Vagina (tissue), 2 donors: ENCODE measurements around the gene ARCN1.

Experiments used
- POLR2A ChIP-seq, 2 donors: fragments of 450-650 bp; IDR thresholded peaks; one replicate each; pipeline ENCODE4 v1.6.1; 2017; ENCODE audit warnings: antibody characterized with exemption in 2 of 2, mild to moderate bottlenecking in 2 of 2, moderate library complexity in 2 of 2
- POLR2AphosphoS5 ChIP-seq, 2 donors: sonication (generic); formaldehyde crosslinking; IDR thresholded peaks; one replicate each; pipeline ENCODE4 v1.9.0; 2017; ENCODE audit warnings: antibody characterized with exemption in 2 of 2, mild to moderate bottlenecking in 2 of 2, low read depth in 1 of 2; ENCODE audit not compliant: insufficient read depth in 1 of 2
- TF ChIP-seq, protein P1 (sequence below), 3 experiments: fragments of 450-650 bp in 2 of 3; fragments of 200-600 bp in 1 of 3; sonication (generic) in 1 of 3; IDR thresholded peaks; one replicate each; pipeline ENCODE4 v1.5.1; 2017 to 2019; ENCODE audit warnings: antibody characterized with exemption in 3 of 3, mild to moderate bottlenecking in 2 of 3, moderate library complexity in 2 of 3

DNA sequence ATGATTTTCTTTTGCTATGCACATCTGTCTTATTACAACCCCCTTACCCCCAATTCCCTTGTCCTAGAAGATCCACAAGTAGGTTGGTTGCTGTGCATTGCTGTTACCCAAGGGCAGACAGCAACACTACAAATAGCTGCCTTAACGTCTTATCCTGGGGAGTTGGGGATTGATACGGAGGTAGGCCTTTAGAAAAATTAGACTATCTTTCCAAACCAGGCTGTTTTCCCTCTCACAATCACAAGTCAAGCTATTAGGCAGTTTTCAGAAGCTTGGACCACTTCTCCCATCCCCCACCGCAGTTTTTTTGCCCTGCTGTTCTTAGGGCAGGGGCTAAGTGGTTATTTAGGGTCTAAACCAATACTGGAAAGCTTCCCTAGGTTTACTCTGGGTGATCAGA is 32.4 kb downstream of the ARCN1 start:
- TF ChIP-seq, protein P1, sequence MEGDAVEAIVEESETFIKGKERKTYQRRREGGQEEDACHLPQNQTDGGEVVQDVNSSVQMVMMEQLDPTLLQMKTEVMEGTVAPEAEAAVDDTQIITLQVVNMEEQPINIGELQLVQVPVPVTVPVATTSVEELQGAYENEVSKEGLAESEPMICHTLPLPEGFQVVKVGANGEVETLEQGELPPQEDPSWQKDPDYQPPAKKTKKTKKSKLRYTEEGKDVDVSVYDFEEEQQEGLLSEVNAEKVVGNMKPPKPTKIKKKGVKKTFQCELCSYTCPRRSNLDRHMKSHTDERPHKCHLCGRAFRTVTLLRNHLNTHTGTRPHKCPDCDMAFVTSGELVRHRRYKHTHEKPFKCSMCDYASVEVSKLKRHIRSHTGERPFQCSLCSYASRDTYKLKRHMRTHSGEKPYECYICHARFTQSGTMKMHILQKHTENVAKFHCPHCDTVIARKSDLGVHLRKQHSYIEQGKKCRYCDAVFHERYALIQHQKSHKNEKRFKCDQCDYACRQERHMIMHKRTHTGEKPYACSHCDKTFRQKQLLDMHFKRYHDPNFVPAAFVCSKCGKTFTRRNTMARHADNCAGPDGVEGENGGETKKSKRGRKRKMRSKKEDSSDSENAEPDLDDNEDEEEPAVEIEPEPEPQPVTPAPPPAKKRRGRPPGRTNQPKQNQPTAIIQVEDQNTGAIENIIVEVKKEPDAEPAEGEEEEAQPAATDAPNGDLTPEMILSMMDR (IDR thresholded peaks at IDR 0.05) = no peak
- TF ChIP-seq POLR2AphosphoS5 (IDR thresholded peaks at IDR 0.05; ENCODE audit: insufficient read depth in 1 of 2, low read depth in 1 of 2) (no peak), POLR2A (IDR thresholded peaks at IDR 0.05) (no peak)
